NCI-H2029 treated with DMSO at 0.1 percent for 48 hours (cell line): ENCODE results near the gene CLPTM1L.
A peak's percentile ranks its signal among the peaks of the same experiment; 100 is the strongest.
"Not testable (repeated sequence)": the region's sequence is repeated elsewhere in the genome, so short reads cannot be mapped to it uniquely, and the experiment has no call there.

Source experiments
- DNase-seq: peaks from one replicate; lab custom pipeline; 2025; lab: John Stamatoyannopoulos, UW

CLPTM1L gene

GRCh38 chr5:1292139-1292538 is 52.8 kb downstream of the CLPTM1L start:
- DNase-seq, result no peak

- DNase-seq, result no peak
Measured at GRCh38 chr5:1291611-1292080, 53.3 kb downstream of the CLPTM1L start.

DNA sequence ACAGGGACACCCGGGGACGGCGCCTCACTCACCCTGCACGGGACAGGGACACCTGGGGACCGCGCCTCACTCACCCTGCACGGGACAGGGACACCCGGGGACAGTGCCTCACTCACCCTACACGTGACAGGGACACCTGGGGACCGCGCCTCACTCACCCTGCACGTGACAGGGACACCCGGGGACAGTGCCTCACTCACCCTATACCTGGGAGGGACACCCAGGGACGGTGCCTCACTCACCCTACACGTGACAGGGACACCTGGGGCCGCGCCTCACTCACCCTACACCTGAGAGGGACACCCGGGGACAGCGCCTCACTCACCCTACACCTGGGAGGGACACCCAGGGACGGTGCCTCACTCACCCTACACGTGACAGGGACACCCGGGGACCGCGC is 53.9 kb downstream of the CLPTM1L start:
- DNase-seq, result not testable (repeated sequence)

DNA sequence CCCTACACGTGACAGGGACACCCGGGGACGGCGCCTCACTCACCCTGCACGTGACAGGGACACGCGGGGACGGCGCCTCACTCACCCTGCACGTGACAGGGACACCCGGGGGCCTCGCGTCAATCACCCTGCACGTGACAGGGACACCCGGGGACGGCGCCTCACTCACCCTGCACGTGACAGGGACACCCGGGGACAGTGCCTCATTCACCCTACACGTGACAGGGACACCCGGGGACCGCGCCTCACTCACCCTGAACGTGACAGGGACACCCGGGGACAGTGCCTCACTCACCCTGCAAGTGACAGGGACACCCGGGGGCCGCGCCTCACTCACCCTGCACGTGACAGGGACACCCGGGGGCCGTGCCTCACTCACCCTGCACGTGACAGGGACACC is 55.3 kb downstream of the CLPTM1L start:
- not testable (repeated sequence) for DNase-seq

DNA sequence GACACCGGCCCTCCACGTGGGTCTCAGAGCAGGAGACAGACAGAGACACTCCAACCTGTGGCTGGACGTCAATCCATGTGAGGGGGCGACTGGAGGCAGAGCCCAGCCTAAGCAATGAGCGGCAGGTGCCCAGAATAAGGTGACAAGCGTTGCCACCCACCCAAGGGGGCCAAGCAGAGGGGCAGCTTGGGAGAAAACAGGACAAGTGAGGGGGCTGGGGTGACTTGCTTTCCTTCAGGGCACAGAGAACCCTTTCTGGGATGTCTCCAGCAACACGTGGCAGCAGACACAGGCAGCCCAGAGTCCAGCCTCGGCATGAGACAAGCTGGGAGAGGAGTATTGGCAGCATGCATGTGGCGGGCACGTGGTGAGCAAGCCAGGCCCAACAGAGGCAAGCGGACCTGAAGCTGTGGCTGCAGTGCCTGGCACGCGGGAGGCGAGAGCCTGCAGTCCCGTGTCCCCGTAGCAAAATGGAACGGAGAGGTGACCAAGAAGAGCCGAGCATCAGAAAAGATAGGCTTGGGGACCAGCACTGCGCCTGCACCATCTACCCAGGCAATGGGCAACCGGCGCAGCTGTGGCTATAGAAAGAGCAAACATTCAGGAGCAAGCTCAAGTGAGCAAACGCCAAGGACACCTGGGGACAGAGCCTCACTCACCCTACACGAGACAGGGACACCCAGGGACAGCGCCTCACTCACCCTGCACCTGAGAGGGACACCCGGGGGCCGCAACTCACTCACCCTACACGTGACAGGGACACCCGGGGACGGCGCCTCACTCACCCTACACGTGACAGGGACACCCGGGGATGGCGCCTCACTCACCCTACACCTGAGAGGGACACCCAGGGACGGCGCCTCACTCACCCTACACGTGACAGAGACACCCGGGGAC is 56.2 kb downstream of the CLPTM1L start:
- no peak for DNase-seq

GRCh38 chr5:1285883-1286291 is 59.0 kb downstream of the CLPTM1L start:
- no peak for DNase-seq

GRCh38 chr5:1285141-1285540 is 59.8 kb downstream of the CLPTM1L start:
- DNase-seq, result no peak

GRCh38 chr5:1284336-1284970 is 60.4 kb downstream of the CLPTM1L start:
- DNase-seq, result not testable (repeated sequence)

- not testable (repeated sequence) for DNase-seq
Measured at GRCh38 chr5:1283729-1284041, 61.2 kb downstream of the CLPTM1L start.

- not testable (repeated sequence) for DNase-seq
Measured at GRCh38 chr5:1282993-1283728, 61.7 kb downstream of the CLPTM1L start.

GRCh38 chr5:1282131-1282992 is 62.5 kb downstream of the CLPTM1L start:
- DNase-seq, result peak; percentile 6

GRCh38 chr5:1281038-1281882 is 63.6 kb downstream of the CLPTM1L start:
- no peak for DNase-seq

GRCh38 chr5:1280177-1281037 is 64.5 kb downstream of the CLPTM1L start:
- no peak for DNase-seq

GRCh38 chr5:1279443-1280151 is 65.3 kb downstream of the CLPTM1L start:
- DNase-seq, result no peak

GRCh38 chr5:1278656-1279442 is 66.0 kb downstream of the CLPTM1L start:
- DNase-seq, result no peak

GRCh38 chr5:1278216-1278615 is 66.7 kb downstream of the CLPTM1L start:
- DNase-seq, result no peak

GRCh38 chr5:1277781-1278180 is 67.1 kb downstream of the CLPTM1L start:
- DNase-seq, result no peak

DNA sequence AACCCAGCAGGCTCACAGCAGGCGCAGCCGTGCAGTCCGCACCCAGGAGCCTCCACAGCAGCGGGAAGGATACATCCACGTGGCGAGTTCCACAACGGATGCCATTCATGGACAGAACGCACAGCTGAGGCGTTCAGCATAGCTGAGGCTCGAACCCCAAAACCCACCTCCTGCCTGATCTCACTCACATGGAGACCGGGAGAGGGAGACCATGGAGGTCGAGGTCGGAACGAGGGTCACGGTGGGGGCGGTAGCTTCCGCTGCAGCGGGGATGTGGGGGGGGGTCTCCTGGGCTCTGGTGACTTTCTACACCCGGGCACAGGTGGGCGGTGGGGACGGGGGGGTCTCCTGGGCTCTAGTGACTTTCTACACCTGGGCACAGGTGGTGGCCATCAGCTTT is 67.6 kb downstream of the CLPTM1L start:
- no peak for DNase-seq
